ENCODE measurements around the gene NBAS. TPM values are rescaled to one million over a fixed set of nuclear protein-coding genes. Genes with fewer than 3 reads are reported as not detected.

Gene NBAS
- total RNA-seq, 1 experiment from 2014 or later = 32.5 TPM

DNA sequence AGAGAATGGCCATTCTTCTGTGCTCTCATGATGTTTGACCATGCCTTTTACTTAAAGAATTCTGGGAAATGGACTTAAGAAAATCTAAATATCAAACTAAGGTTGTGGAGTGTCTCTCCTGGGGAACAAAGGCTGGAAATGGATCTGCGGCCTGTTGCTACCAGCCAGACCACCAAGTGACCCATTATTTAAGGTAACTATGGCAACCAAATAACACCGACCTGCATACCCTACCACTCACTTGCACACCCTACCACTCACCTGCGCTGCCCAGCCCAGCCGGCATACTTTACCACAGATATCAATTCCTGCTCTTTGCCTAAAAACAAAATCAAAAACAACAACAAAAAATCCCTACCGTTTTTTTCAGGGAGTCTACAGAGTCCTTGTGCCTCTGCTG is 203.2 kb downstream of the NBAS start:
- Histone ChIP-seq H2AFZ (ENCODE audit: low read length) (no peak overlapping the region), H3K14ac (ENCODE audit: insufficient read depth, low read length) (no peak overlapping the region), H3K4me1 (ENCODE audit: insufficient read depth, low read length) (peaks cover 3% of the 10 kb centered on the region; the same call in 1 of the 2 replicates), H3K56ac (ENCODE audit: insufficient read length, low read depth, low read length) (no peak overlapping the region), H3K79me1 (ENCODE audit: insufficient read depth, low read depth, low read length, poor library complexity, severe bottlenecking) (no peaks in the 10 kb centered on the region), H3K9ac (ENCODE audit: extremely low read depth, insufficient read length, low read length) (no peak overlapping the region), H3K23ac (ENCODE audit: insufficient read length, low read depth, low read length) (no peak overlapping the region), H2BK120ac (ENCODE audit: low read depth, low read length, poor library complexity, severe bottlenecking) (no peak overlapping the region), H4K5ac (ENCODE audit: insufficient read length, low read depth, low read length) (no peak overlapping the region), H2BK5ac (ENCODE audit: insufficient read length, low read length) (no peak overlapping the region), H2BK20ac (ENCODE audit: low read depth, low read length, poor library complexity, severe bottlenecking) (no peak overlapping the region), H3K9me3 (ENCODE audit: control insufficient read depth, low read depth, low read length) (no peaks in the 10 kb centered on the region), H4K20me1 (ENCODE audit: control insufficient read depth, insufficient read depth, insufficient read length) (no peaks in the 10 kb centered on the region), H4K8ac (replicated peaks; ENCODE audit: insufficient read length, low read depth, low read length) (no peak overlapping the region), H2BK15ac (ENCODE audit: low read depth, low read length) (no peak overlapping the region), H3K27me3 (ENCODE audit: insufficient read depth, low read length) (no peaks in the 10 kb centered on the region), H2AK5ac (ENCODE audit: insufficient read length, low read length) (no peak overlapping the region), H4K91ac (ENCODE audit: insufficient read length, low read depth, low read length) (no peak overlapping the region), H2BK12ac (ENCODE audit: insufficient read length, low read depth, low read length) (no peak overlapping the region), H3K18ac (ENCODE audit: insufficient read length, low read depth, low read length) (peak overlapping the region; percentile 11), H3K79me2 (ENCODE audit: insufficient read depth, low read length) (no peaks in the 10 kb centered on the region), H3K4me2 (ENCODE audit: insufficient read depth, insufficient read length, low read length) (no peak overlapping the region), H3K27ac (ENCODE audit: insufficient read length, low read depth, low read length) (no peak overlapping the region), H3K4ac (ENCODE audit: low read depth, low read length) (no peak overlapping the region), H3T11ph (ENCODE audit: low read length) (no peak overlapping the region), H3K23me2 (ENCODE audit: insufficient read length, low read depth, low read length, poor library complexity, severe bottlenecking) (no peaks in the 10 kb centered on the region)
- Mint-ChIP-seq H3K27ac (peak overlapping the region; percentile 14 to 95 (median 26); a peak in 5 of 7 replicates), H3K9me3 (no peaks in the 10 kb centered on the region), H3K27me3 (ENCODE audit: low read depth) (no peaks in the 10 kb centered on the region), H3K36me3 (ENCODE audit: insufficient read depth in 1 of 3, low read depth in 3 of 3) (peaks cover 0 to 5% (median 4%) of the 10 kb centered on the region in 3 experiments; a peak in 3 of 7 replicates), H3K4me3 (no peak overlapping the region), H3K4me1 (peaks cover 21 to 25% of the 10 kb centered on the region in 2 experiments)
- TF ChIP-seq, protein P1, sequence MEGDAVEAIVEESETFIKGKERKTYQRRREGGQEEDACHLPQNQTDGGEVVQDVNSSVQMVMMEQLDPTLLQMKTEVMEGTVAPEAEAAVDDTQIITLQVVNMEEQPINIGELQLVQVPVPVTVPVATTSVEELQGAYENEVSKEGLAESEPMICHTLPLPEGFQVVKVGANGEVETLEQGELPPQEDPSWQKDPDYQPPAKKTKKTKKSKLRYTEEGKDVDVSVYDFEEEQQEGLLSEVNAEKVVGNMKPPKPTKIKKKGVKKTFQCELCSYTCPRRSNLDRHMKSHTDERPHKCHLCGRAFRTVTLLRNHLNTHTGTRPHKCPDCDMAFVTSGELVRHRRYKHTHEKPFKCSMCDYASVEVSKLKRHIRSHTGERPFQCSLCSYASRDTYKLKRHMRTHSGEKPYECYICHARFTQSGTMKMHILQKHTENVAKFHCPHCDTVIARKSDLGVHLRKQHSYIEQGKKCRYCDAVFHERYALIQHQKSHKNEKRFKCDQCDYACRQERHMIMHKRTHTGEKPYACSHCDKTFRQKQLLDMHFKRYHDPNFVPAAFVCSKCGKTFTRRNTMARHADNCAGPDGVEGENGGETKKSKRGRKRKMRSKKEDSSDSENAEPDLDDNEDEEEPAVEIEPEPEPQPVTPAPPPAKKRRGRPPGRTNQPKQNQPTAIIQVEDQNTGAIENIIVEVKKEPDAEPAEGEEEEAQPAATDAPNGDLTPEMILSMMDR (conservative IDR thresholded peaks at IDR 0.05) = no peak
- no CpG with 5 or more reads among the region's 5 CpGs for WGBS (ENCODE audit: extremely low coverage, insufficient read length, low lambda C conversion rate)
- no peak for DNase-seq
